ENCODE measurements around the gene ABCC6. TPM values are rescaled to one million over a fixed set of nuclear protein-coding genes. Genes with fewer than 3 reads are reported as not detected.

Gene ABCC6
- total and polyA plus RNA-seq, 2 of the 4 experiments (the other 2 are of a cell fraction) = 0.36 to 1.3 TPM

GRCh38 chr16:16164243-16164642 is 59.1 kb downstream of the ABCC6 start:
- TF ChIP-seq FOS (IDR thresholded peaks at IDR 0.05; ENCODE audit: low read depth, low read length) (no peak), POLR2A (IDR thresholded peaks at IDR 0.05; ENCODE audit: low read depth, low read length) (no peak), CEBPB (IDR thresholded peaks at IDR 0.05; ENCODE audit: low read depth, low read length) (no peak), USF2 (IDR thresholded peaks at IDR 0.05; ENCODE audit: low read depth, low read length) (peak; percentile 38), CHD1 (IDR thresholded peaks at IDR 0.05; ENCODE audit: low read depth, low read length) (no peak), CTCF (conservative IDR thresholded peaks at IDR 0.05; ENCODE audit: low read depth, low read length) (no peak)
- H3K36me3 ChIP-seq (ENCODE audit: control insufficient read depth, insufficient read depth, low read length) = no peaks in the 10 kb centered on the region; the same call in 1 of the 2 replicates
- no peak overlapping the region for H4K91ac ChIP-seq (ENCODE audit: insufficient read depth, low read depth, low read length)
- no peaks in the 10 kb centered on the region for H3K79me1 ChIP-seq (ENCODE audit: low read depth in 1 of 2, low read length in 2 of 2)
- no peak overlapping the region for H3K4me3 ChIP-seq (ENCODE audit: insufficient read depth, low read depth, low read length)
- DNase-seq (no peak), ATAC-seq (ENCODE audit: low read depth) (no peak)
- no peak overlapping the region for H3K9ac ChIP-seq (ENCODE audit: low read depth, low read length)
- POLR2A ChIA-PET (ENCODE audit: unreplicated experiment) = no interaction called here
- H2BK15ac ChIP-seq (ENCODE audit: low read depth, low read length) = no peak overlapping the region
- dilution Hi-C loops (cut with HindIII; ENCODE audit: low sequenced_read_pairs, unreplicated experiment) = no loop called here
- H4K5ac ChIP-seq (ENCODE audit: low read depth, low read length) = no peak overlapping the region
- no peak overlapping the region for H4K8ac ChIP-seq (ENCODE audit: low read depth in 2 of 2, low read length in 2 of 2)
- H3K4me1 ChIP-seq (ENCODE audit: control insufficient read depth, insufficient read depth, low read length) = no peaks in the 10 kb centered on the region
- H3K23ac ChIP-seq (ENCODE audit: low read depth, low read length) = no peak overlapping the region
- H2BK5ac ChIP-seq (ENCODE audit: low read depth, low read length, poor library complexity, severe bottlenecking) = no peak overlapping the region
- no peaks in the 10 kb centered on the region for H4K20me1 ChIP-seq (ENCODE audit: insufficient read depth, low read length)
- H3K4ac ChIP-seq (ENCODE audit: low read depth, low read length) = no peak overlapping the region
- H3K4me2 ChIP-seq (ENCODE audit: low read depth, low read length) = no peak overlapping the region
- H3K14ac ChIP-seq (replicated peaks; ENCODE audit: low read depth, low read length) = no peak overlapping the region
- CTCF ChIA-PET = no interaction called here
- no peak overlapping the region for H2AFZ ChIP-seq (replicated peaks; ENCODE audit: low read length, poor library complexity)
- H3K56ac ChIP-seq (ENCODE audit: extremely low read depth, insufficient read depth, low read length) = no peak overlapping the region
- no peak overlapping the region for H2BK120ac ChIP-seq (ENCODE audit: low read depth, low read length)
- H2AK9ac ChIP-seq (replicated peaks; ENCODE audit: low read depth, low read length, poor library complexity) = no peak overlapping the region
- intact Hi-C loops (cut with micrococcal nuclease) = no loop called here
- no TSS peak for BruUV-seq (replicated peaks)
- H3K9me1 ChIP-seq (ENCODE audit: insufficient read depth, low read length) = peaks cover 2% of the 10 kb centered on the region; the same call in 1 of the 2 replicates
- H3K27ac ChIP-seq (ENCODE audit: insufficient read depth, low read length) = no peak overlapping the region
- H3K18ac ChIP-seq (ENCODE audit: low read depth, low read length) = no peak overlapping the region
- H3K27me3 ChIP-seq (ENCODE audit: control insufficient read depth, insufficient read depth, low read length) = no peaks in the 10 kb centered on the region; the same call in 1 of the 2 replicates
- H2AK5ac ChIP-seq (ENCODE audit: low read depth, low read length) = no peak overlapping the region
- in situ Hi-C loops (cut with MboI; ENCODE audit: low sequenced_read_pairs) = no loop called here
- WGBS, 2 experiments (ENCODE audit: extremely low coverage in 2 of 2, insufficient read length in 1 of 2) = 83% methylated on average over 1 of the region's 3 CpGs; no CpG with 5 or more reads in 1 of the 2 experiments
- peaks cover 5% of the 10 kb centered on the region for H3K9me3 ChIP-seq (ENCODE audit: control insufficient read depth, insufficient read depth, low read length)
- H2BK20ac ChIP-seq (ENCODE audit: low read depth, low read length) = no peak overlapping the region

All from IMR-90 (cell line).